ENCODE results near the gene GPR62. TPM values are rescaled to one million over a fixed set of nuclear protein-coding genes. Genes with fewer than 3 reads are reported as not detected.

The GPR62 gene
- polyA plus RNA-seq, 3 donors = not detected

- Histone ChIP-seq H3K36me3 (replicated peaks in 1 of 2; ENCODE audit: control insufficient read depth in 1 of 2, insufficient read depth in 2 of 2, low read length in 2 of 2) (peaks cover 34 to 37% of the 10 kb centered on the region in 2 donors), H2AFZ (ENCODE audit: insufficient read depth, low read depth, low read length, poor library complexity, severe bottlenecking) (no peak overlapping the region), H3K4me1 (ENCODE audit: control insufficient read depth in 1 of 2, insufficient read depth in 2 of 2, low read length in 2 of 2) (peaks cover 12 to 14% of the 10 kb centered on the region in 2 donors), H3K79me2 (ENCODE audit: insufficient read depth, low read length) (peaks cover 28% of the 10 kb centered on the region), H3K9me3 (replicated peaks in 1 of 2; ENCODE audit: control insufficient read depth in 1 of 2, insufficient read depth in 1 of 2, low read length in 2 of 2) (no peaks in the 10 kb centered on the region), H3K4me2 (replicated peaks; ENCODE audit: extremely low read depth, low read length, poor library complexity, severe bottlenecking) (peak overlapping the region; percentile 93), H4K20me1 (ENCODE audit: insufficient read depth, low read length) (peaks cover 40% of the 10 kb centered on the region), H3K27ac (ENCODE audit: low read depth in 1 of 2, low read length in 2 of 2) (peak overlapping the region; percentile 88 to 89), H3K9ac (ENCODE audit: insufficient read depth, low read length, poor library complexity, severe bottlenecking) (peak overlapping the region; percentile 96), H3K4me3 (replicated peaks in 1 of 3; ENCODE audit: low read depth in 2 of 3, low read length in 3 of 3) (peak overlapping the region in 1 of 3 experiments; percentile 87), H3K27me3 (ENCODE audit: control insufficient read depth in 2 of 2, insufficient read depth in 2 of 2, low read length in 2 of 2) (no peaks in the 10 kb centered on the region)
- H3K36me3 Mint-ChIP-seq = peaks cover 23 to 41% of the 10 kb centered on the region in 2 donors
- no peaks in the 10 kb centered on the region for H3K9me3 Mint-ChIP-seq
- no CpG with 5 or more reads among the region's 2 CpGs for WGBS (ENCODE audit: insufficient coverage)
- H3K27ac Mint-ChIP-seq = peak overlapping the region in 6 of 7 donors; percentile 90 to 100 (median 100)
- peaks cover 0 to 3% (median 2%) of the 10 kb centered on the region in 3 donors for H3K27me3 Mint-ChIP-seq (ENCODE audit: low read depth in 3 of 3)
- no peak overlapping the region for H3K4me3 Mint-ChIP-seq
- intact Hi-C loops (cut with micrococcal nuclease) = loop anchor here in 1 of 2 donors (2.0 kb wide), 1 partner anchor 52 kb away; the partner anchor contains the start of gene PARP3
- no peak for DNase-seq
- no peak for TF ChIP-seq CTCF (IDR thresholded peaks at IDR 0.05)
- peaks cover 23% of the 10 kb centered on the region for H3K4me1 Mint-ChIP-seq
Measured at GRCh38 chr3:51994530-51994929, 39.3 kb downstream of the GPR62 start.

GRCh38 chr3:51995346-51996163, 40.4 kb downstream of the GPR62 start, which contains the start of gene RPL29:
RPL29 (minus strand) TSS chr3:51995895; CDS start chr3:51995461, 434 bp downstream.
- Mint-ChIP-seq H3K27me3 (ENCODE audit: low read depth in 3 of 3) (peaks cover 0 to 3% (median 2%) of the 10 kb centered on the region in 3 donors), H3K27ac (peak within 1 kb of the TSS; percentile 98 to 100 (median 99)), H3K9me3 (no peaks in the 10 kb centered on the region), H3K4me1 (peaks cover 23% of the 10 kb centered on the region), H3K36me3 (peaks cover 23 to 41% of the 10 kb centered on the region in 2 donors), H3K4me3 (peak within 1 kb of the TSS; percentile 100)
- H3K79me2 ChIP-seq (ENCODE audit: insufficient read depth, low read length) = peaks cover 28% of the 10 kb centered on the region
- TF ChIP-seq CTCF (IDR thresholded peaks at IDR 0.05) = no peak
- peaks cover 40% of the 10 kb centered on the region for H4K20me1 ChIP-seq (ENCODE audit: insufficient read depth, low read length)
- H3K27me3 ChIP-seq (ENCODE audit: control insufficient read depth in 2 of 2, insufficient read depth in 2 of 2, low read length in 2 of 2) = no peaks in the 10 kb centered on the region
- H3K4me1 ChIP-seq (ENCODE audit: control insufficient read depth in 1 of 2, insufficient read depth in 2 of 2, low read length in 2 of 2) = peaks cover 12 to 14% of the 10 kb centered on the region in 2 donors
- peak within 1 kb of the TSS; percentile 96 for H3K9ac ChIP-seq (ENCODE audit: insufficient read depth, low read length, poor library complexity, severe bottlenecking)
- peak; percentile 93 to 94 (median 93) for DNase-seq
- H3K27ac ChIP-seq (ENCODE audit: low read depth in 1 of 2, low read length in 2 of 2) = peak within 1 kb of the TSS; percentile 88 to 89
- intact Hi-C loops (cut with micrococcal nuclease) = loop anchor here (2.0 to 5.0 kb wide), 2 partner anchors 53 to 57 kb away; partner anchors contain the start of gene PARP3 (in 1 of the 2)
- WGBS (ENCODE audit: insufficient coverage) = under 1% methylated on average over 30 of the region's 40 CpGs
- H3K4me3 ChIP-seq (replicated peaks in 1 of 3; ENCODE audit: low read depth in 2 of 3, low read length in 3 of 3) = peak within 1 kb of the TSS; percentile 87 to 94 (median 93)
- H3K36me3 ChIP-seq (replicated peaks in 1 of 2; ENCODE audit: control insufficient read depth in 1 of 2, insufficient read depth in 2 of 2, low read length in 2 of 2) = peaks cover 34 to 37% of the 10 kb centered on the region in 2 donors
- peak within 1 kb of the TSS; percentile 97 for H2AFZ ChIP-seq (ENCODE audit: insufficient read depth, low read depth, low read length, poor library complexity, severe bottlenecking)
- no peaks in the 10 kb centered on the region for H3K9me3 ChIP-seq (replicated peaks in 1 of 2; ENCODE audit: control insufficient read depth in 1 of 2, insufficient read depth in 1 of 2, low read length in 2 of 2)
- H3K4me2 ChIP-seq (replicated peaks; ENCODE audit: extremely low read depth, low read length, poor library complexity, severe bottlenecking) = peak within 1 kb of the TSS; percentile 93
